ENCODE measurements around the gene OR8H2. TPM values are rescaled to one million over a fixed set of nuclear protein-coding genes. Genes with fewer than 3 reads are reported as not detected.
"Not testable (repeated sequence)": the region's sequence is repeated elsewhere in the genome, so short reads cannot be mapped to it uniquely, and the experiment has no call there.

Gene OR8H2
- total and polyA plus RNA-seq, 2 experiments from 2014 or later = not detected

DNA sequence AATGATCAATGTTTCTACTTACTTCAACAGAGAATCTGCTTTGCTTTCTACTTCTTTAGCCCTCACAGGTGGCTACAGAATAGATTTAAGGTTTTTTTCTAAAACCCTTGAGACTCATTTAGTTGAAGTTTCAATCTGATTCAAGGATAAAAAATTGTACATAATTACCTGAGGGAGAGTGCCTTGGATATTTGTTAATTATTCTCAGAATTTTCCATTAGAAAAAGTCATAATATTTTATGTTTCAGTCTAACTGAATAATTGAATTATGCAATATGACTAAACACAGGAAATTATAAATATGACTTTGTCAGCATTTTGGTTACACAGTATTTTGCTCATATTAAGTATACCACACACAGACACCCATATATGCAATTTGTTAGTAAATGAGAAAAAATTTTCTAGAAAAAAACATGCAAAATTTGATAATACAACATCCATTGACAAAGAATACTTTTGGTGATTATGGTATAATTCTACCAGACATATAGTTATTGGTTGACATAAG lies 36.7 kb downstream of the OR8H2 start, which contains the start of gene OR8J3 (continued):
- TF ChIP-seq, protein P1, sequence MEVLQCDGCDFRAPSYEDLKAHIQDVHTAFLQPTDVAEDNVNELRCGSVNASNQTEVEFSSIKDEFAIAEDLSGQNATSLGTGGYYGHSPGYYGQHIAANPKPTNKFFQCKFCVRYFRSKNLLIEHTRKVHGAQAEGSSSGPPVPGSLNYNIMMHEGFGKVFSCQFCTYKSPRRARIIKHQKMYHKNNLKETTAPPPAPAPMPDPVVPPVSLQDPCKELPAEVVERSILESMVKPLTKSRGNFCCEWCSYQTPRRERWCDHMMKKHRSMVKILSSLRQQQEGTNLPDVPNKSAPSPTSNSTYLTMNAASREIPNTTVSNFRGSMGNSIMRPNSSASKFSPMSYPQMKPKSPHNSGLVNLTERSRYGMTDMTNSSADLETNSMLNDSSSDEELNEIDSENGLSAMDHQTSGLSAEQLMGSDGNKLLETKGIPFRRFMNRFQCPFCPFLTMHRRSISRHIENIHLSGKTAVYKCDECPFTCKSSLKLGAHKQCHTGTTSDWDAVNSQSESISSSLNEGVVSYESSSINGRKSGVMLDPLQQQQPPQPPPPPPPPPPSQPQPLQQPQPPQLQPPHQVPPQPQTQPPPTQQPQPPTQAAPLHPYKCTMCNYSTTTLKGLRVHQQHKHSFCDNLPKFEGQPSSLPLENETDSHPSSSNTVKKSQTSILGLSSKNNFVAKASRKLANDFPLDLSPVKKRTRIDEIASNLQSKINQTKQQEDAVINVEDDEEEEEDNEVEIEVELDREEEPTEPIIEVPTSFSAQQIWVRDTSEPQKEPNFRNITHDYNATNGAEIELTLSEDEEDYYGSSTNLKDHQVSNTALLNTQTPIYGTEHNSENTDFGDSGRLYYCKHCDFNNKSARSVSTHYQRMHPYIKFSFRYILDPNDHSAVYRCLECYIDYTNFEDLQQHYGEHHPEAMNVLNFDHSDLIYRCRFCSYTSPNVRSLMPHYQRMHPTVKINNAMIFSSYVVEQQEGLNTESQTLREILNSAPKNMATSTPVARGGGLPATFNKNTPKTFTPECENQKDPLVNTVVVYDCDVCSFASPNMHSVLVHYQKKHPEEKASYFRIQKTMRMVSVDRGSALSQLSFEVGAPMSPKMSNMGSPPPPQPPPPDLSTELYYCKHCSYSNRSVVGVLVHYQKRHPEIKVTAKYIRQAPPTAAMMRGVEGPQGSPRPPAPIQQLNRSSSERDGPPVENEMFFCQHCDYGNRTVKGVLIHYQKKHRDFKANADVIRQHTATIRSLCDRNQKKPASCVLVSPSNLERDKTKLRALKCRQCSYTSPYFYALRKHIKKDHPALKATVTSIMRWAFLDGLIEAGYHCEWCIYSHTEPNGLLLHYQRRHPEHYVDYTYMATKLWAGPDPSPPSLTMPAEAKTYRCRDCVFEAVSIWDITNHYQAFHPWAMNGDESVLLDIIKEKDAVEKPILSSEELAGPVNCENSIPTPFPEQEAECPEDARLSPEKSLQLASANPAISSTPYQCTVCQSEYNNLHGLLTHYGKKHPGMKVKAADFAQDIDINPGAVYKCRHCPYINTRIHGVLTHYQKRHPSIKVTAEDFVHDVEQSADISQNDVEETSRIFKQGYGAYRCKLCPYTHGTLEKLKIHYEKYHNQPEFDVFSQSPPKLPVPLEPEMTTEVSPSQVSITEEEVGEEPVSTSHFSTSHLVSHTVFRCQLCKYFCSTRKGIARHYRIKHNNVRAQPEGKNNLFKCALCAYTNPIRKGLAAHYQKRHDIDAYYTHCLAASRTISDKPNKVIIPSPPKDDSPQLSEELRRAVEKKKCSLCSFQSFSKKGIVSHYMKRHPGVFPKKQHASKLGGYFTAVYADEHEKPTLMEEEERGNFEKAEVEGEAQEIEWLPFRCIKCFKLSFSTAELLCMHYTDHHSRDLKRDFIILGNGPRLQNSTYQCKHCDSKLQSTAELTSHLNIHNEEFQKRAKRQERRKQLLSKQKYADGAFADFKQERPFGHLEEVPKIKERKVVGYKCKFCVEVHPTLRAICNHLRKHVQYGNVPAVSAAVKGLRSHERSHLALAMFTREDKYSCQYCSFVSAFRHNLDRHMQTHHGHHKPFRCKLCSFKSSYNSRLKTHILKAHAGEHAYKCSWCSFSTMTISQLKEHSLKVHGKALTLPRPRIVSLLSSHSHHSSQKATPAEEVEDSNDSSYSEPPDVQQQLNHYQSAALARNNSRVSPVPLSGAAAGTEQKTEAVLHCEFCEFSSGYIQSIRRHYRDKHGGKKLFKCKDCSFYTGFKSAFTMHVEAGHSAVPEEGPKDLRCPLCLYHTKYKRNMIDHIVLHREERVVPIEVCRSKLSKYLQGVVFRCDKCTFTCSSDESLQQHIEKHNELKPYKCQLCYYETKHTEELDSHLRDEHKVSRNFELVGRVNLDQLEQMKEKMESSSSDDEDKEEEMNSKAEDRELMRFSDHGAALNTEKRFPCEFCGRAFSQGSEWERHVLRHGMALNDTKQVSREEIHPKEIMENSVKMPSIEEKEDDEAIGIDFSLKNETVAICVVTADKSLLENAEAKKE (CRISPR knock-in tag; IDR thresholded peaks at IDR 0.05) = no peak
- no peak for TF ChIP-seq STAT1 (IDR thresholded peaks at IDR 0.05; ENCODE audit: unreplicated experiment)

- peaks cover 17% of the 10 kb centered on the region for H3K9me3 Mint-ChIP-seq
- not testable (repeated sequence) for H3F3A ChIP-seq (replicated peaks; ENCODE audit: low read depth); H3K36me3 ChIP-seq (ENCODE audit: insufficient read depth); H3K4me3 ChIP-seq; H3K4me1 ChIP-seq (ENCODE audit: insufficient read depth); H3K4me2 ChIP-seq; H2AFZ ChIP-seq; ATAC-seq; H3K27me3 ChIP-seq (ENCODE audit: insufficient read depth); H3K4me1 Mint-ChIP-seq; H3K79me2 ChIP-seq (replicated peaks; ENCODE audit: insufficient read depth); H3K27ac ChIP-seq (ENCODE audit: low read depth); H3K9me2 ChIP-seq (ENCODE audit: insufficient read depth); H3K27me3 Mint-ChIP-seq (ENCODE audit: insufficient read depth, low read depth, poor library complexity); H3K4me3 Mint-ChIP-seq; H3K36me3 Mint-ChIP-seq (ENCODE audit: low read depth); H3K27ac Mint-ChIP-seq; DNase-seq (ENCODE audit: low spot score); H4K20me1 ChIP-seq (replicated peaks; ENCODE audit: insufficient read depth)
Measured at GRCh38 chr11:56143681-56144080, 40.2 kb downstream of the OR8H2 start.

DNA sequence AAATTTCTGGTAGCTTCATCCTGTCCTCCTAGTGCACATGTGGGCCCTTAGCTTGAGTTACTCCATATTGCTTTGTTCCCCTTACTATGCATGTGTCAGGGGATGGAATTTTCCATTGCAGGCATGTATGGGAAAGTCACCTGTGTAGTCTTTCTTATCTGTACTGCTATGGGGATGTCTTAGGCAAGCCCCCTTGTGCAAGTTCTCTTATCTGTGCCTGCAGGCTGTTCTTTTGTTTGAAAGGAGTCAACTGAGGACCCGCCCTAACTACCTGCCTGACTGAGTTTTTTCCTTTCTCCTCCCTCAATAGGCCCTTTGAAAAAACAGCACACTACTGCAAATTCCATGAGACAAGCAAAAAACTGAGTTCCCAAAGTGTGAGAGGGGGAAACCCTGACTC lies 47.9 kb downstream of the OR8H2 start:
- H3K4me2 ChIP-seq = no peak overlapping the region
- ATAC-seq = no peak
- Mint-ChIP-seq H3K27ac (no peak overlapping the region; the same call in 1 of the 2 replicates), H3K4me1 (no peaks in the 10 kb centered on the region), H3K36me3 (ENCODE audit: low read depth) (peaks cover 18% of the 10 kb centered on the region), H3K4me3 (no peak overlapping the region), H3K9me3 (peaks cover 46% of the 10 kb centered on the region), H3K27me3 (ENCODE audit: insufficient read depth, low read depth, poor library complexity) (peaks cover 3% of the 10 kb centered on the region)
- H2AFZ ChIP-seq = no peak overlapping the region
- H3K4me1 ChIP-seq (ENCODE audit: insufficient read depth) = no peaks in the 10 kb centered on the region
- peaks cover 11% of the 10 kb centered on the region; the same call in 1 of the 2 replicates for H3K9me2 ChIP-seq (ENCODE audit: insufficient read depth)
- H4K20me1 ChIP-seq (replicated peaks; ENCODE audit: insufficient read depth) = no peaks in the 10 kb centered on the region
- no peak for DNase-seq (ENCODE audit: low spot score)
- 0 out of 2 replicates have a peak, but pooled peaks cover 4% of the 10 kb centered on the region for H3K36me3 ChIP-seq (ENCODE audit: insufficient read depth)
- no peaks in the 10 kb centered on the region for H3F3A ChIP-seq (replicated peaks; ENCODE audit: low read depth)
- H3K27ac ChIP-seq (ENCODE audit: low read depth) = no peak overlapping the region
- no peaks in the 10 kb centered on the region for H3K27me3 ChIP-seq (ENCODE audit: insufficient read depth)
- H3K79me2 ChIP-seq (replicated peaks; ENCODE audit: insufficient read depth) = no peaks in the 10 kb centered on the region
- no peak overlapping the region for H3K4me3 ChIP-seq
- TF ChIP-seq, protein P2, sequence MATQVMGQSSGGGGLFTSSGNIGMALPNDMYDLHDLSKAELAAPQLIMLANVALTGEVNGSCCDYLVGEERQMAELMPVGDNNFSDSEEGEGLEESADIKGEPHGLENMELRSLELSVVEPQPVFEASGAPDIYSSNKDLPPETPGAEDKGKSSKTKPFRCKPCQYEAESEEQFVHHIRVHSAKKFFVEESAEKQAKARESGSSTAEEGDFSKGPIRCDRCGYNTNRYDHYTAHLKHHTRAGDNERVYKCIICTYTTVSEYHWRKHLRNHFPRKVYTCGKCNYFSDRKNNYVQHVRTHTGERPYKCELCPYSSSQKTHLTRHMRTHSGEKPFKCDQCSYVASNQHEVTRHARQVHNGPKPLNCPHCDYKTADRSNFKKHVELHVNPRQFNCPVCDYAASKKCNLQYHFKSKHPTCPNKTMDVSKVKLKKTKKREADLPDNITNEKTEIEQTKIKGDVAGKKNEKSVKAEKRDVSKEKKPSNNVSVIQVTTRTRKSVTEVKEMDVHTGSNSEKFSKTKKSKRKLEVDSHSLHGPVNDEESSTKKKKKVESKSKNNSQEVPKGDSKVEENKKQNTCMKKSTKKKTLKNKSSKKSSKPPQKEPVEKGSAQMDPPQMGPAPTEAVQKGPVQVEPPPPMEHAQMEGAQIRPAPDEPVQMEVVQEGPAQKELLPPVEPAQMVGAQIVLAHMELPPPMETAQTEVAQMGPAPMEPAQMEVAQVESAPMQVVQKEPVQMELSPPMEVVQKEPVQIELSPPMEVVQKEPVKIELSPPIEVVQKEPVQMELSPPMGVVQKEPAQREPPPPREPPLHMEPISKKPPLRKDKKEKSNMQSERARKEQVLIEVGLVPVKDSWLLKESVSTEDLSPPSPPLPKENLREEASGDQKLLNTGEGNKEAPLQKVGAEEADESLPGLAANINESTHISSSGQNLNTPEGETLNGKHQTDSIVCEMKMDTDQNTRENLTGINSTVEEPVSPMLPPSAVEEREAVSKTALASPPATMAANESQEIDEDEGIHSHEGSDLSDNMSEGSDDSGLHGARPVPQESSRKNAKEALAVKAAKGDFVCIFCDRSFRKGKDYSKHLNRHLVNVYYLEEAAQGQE (IDR thresholded peaks at IDR 0.05; ENCODE audit: unreplicated experiment) = no peak
- TF ChIP-seq, protein P3, sequence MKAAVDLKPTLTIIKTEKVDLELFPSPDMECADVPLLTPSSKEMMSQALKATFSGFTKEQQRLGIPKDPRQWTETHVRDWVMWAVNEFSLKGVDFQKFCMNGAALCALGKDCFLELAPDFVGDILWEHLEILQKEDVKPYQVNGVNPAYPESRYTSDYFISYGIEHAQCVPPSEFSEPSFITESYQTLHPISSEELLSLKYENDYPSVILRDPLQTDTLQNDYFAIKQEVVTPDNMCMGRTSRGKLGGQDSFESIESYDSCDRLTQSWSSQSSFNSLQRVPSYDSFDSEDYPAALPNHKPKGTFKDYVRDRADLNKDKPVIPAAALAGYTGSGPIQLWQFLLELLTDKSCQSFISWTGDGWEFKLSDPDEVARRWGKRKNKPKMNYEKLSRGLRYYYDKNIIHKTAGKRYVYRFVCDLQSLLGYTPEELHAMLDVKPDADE (IDR thresholded peaks at IDR 0.05) = no peak
- TF ChIP-seq CTCF (conservative IDR thresholded peaks at IDR 0.05; ENCODE audit: low read depth in 2 of 2) = no peak
- no peak for TF ChIP-seq ZNF114 (CRISPR knock-in tag; IDR thresholded peaks at IDR 0.05)
